Motor neuron (in vitro differentiated cells): ENCODE measurements around the gene PRDX4. TPM values are rescaled to one million over a fixed set of nuclear protein-coding genes. Genes with fewer than 3 reads are reported as not detected.

Experiments used
- ATAC-seq, 8 experiments: fragments of 200-7000 bp; cut with Tn5 transposase; replicated peaks in 6 of 8; 2 replicates each; pipeline ENCODE4 v1.8.0; 2021; ENCODE audit warnings: mild to moderate bottlenecking in 8 of 8, moderate library complexity in 8 of 8
- H3K27ac ChIP-seq, 2 donors: fragments of 250-450 bp; sonication (Bioruptor Pico); 2 replicates each; pipeline ENCODE4 v1.9.0; 2021; ENCODE audit warnings: antibody characterized with exemption in 2 of 2, mild to moderate bottlenecking in 2 of 2, moderate library complexity in 1 of 2
- H3K4me1 ChIP-seq, 2 donors: fragments of 250-450 bp; sonication (Bioruptor Pico); replicated peaks in 1 of 2; 2 replicates each; pipeline ENCODE4 v1.6.1; 2021; ENCODE audit warnings: antibody characterized with exemption in 2 of 2, mild to moderate bottlenecking in 2 of 2, moderate library complexity in 1 of 2
- H3K4me3 ChIP-seq, 5 donors: fragments of 250-450 bp; sonication (Bioruptor Pico); 2 replicates each; pipeline ENCODE4 v1.9.0; 2021; ENCODE audit warnings: antibody characterized with exemption in 5 of 5, mild to moderate bottlenecking in 5 of 5, moderate library complexity in 4 of 5
- WGBS, 10 experiments: fragments of 450-650 bp; shearing (Covaris generic); methylation state at CpG; one replicate each; pipeline ENCODE4 v1.0.0; 2022; 5-methylcytosine and 5-hydroxymethylcytosine counted together
- in situ Hi-C, 9 experiments: fragments of 400-800 bp; cut with MboI; loops; one replicate each; pipeline ENCODE4 v1.15.0; 2021; ENCODE audit warnings: low sequenced_read_pairs in 9 of 9, low pct_unique_long_range_greater_than_20kb in 2 of 9; ENCODE audit not compliant: unreplicated experiment in 9 of 9
- total RNA-seq, 8 experiments: library from RNA; unstranded; fragments of 300-600 nt; gene quantifications; 2 replicates each; pipeline versions ENCODE4 v1.2.3 to v1.2.4, GENCODE V29; 2022

The PRDX4 gene
- total RNA-seq, 8 experiments from 2014 or later, result 61.5 to 555 (median 107) TPM

DNA sequence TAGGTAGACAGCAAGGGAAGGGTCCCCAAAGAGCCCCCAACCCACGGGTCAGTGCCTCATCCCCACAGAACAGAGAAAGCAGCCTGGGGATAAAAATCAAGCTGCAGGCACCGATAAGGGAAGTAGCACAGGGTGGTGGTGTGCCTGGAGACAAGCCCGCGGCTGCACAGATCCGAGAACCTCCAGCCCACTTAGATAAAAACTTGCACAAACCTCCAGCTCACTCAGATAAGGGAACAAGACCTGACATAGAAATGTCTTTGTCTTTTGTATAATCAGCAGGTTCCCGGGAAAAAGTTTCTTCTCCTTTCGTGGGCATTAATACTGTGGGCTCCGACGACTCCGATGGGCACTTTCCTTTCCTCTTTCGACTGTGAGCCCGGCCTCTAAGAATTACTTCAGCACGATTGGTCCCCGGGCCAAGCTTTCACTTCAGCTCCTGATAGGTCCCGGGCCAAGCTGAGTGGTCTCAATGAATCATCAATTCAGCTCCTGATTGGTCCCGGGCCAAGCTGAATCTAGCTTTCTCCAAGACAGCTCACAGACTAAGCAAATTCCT, 32.4 kb downstream of the PRDX4 start:
- in situ Hi-C loops, result loop anchor here in 3 of 9 experiments (10.0 to 25.0 kb wide), 3 partner anchors 163 to 213 kb away; partner anchors contain the start of genes APOO (in 2 of the 3) and CXorf58 (in 2 of the 3)
- H3K4me3 ChIP-seq, result no peak overlapping the region
- H3K4me1 ChIP-seq, result no peaks in the 10 kb centered on the region
- 33 to 84% methylated on average over 4 to 11 of the region's 16 CpGs; no CpG with 5 or more reads in 8 of the 10 experiments for WGBS, 10 experiments
- no peak for ATAC-seq
- H3K27ac ChIP-seq, result no peak overlapping the region

DNA sequence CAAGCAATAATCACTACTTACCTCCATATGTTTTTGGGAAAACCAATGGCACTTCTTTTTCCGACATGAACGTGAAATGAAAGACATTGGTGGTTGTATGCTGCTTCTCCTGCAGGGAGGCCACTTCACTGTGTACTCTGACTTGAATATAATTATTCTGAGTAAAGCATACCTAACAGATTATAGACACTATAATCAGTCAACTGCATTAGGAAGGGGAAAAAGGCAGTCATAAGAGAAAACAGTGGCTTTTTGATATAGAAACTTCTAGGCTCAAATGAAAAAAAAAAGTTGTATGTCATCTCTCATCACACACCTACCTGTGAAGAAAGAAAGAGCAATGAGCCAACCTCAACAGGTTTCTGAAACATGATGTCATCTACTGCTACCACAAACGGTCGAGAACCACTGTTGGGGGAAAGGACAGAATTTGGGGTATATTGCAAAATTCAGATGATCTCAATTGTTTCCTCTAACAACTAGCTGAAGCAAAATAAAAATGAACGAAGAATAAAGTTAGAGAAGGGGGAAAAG, 37.4 kb downstream of the PRDX4 start:
- in situ Hi-C loops, result loop anchor here in 1 of 9 experiments (25.0 kb wide), 1 partner anchor 158 kb away; no protein-coding TSS in a partner anchor
- Histone ChIP-seq H3K27ac (no peak overlapping the region), H3K4me1 (no peaks in the 10 kb centered on the region), H3K4me3 (no peak overlapping the region)
- 76 to 100% (median 97%) methylated on average over 3 to 5 of the region's 5 CpGs; no CpG with 5 or more reads in 6 of the 10 experiments for WGBS, 10 experiments
- no peak for ATAC-seq

DNA sequence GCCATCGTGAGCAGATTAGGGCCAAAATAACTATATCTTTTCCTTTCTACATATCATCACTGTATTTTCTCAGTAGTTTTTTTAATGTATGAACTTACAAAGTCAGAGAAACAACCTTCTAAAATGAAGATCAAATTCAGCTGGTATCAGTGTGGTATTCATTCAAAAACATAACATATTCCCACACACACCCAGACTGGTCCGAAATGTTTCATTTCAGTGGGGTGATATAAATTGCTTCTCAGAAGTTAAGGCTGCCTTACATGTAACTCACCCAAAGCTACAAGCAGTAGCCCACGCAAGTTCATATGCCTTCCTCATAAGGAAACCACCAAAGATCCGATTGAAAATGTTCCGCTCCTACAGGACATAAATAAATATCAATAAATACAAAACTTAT, 37.9 kb downstream of the PRDX4 start:
- Histone ChIP-seq H3K4me3 (no peak overlapping the region), H3K27ac (no peak overlapping the region), H3K4me1 (no peaks in the 10 kb centered on the region)
- in situ Hi-C loops, result loop anchor here in 1 of 9 experiments (25.0 kb wide), 1 partner anchor 157 kb away; no protein-coding TSS in a partner anchor
- 64 to 100% (median 100%) methylated on average over 1 to 5 of the region's 5 CpGs; no CpG with 5 or more reads in 4 of the 10 experiments for WGBS, 10 experiments
- no peak for ATAC-seq

DNA sequence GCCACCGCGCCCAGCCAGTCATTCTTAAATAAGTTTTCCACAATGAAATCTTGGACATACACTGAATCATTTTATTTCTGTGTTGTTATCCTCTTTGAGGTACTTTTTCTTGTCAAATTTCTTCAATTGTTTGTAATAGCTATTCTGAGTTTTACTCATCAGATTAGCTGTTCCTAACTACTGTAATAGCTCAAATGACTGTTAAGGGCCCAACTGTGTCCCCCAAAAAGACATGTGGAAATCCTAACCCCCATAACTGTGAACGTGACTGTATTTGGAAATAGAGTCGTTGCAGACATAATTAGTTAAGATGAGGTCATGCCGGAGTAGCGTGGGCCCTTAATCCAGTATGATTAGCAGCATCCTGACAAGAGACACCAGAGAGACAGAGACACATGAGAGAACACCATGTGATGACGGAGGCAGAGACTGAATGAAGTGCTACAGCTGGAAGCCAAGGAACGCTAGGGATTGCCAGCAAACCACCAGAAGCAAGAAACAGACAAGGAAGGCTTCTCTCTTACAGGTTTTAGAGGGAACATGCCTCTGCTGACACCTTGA, 52.9 kb downstream of the PRDX4 start:
- in situ Hi-C loops, result loop anchor here in 1 of 9 experiments (25.0 kb wide), 1 partner anchor 142 kb away; no protein-coding TSS in a partner anchor
- no peak for ATAC-seq
- H3K4me3 ChIP-seq, result no peak overlapping the region
- H3K27ac ChIP-seq, result no peak overlapping the region
- no peaks in the 10 kb centered on the region for H3K4me1 ChIP-seq
- 37 to 100% (median 71%) methylated on average over 2 to 6 of the region's 8 CpGs; no CpG with 5 or more reads in 6 of the 10 experiments for WGBS, 10 experiments

DNA sequence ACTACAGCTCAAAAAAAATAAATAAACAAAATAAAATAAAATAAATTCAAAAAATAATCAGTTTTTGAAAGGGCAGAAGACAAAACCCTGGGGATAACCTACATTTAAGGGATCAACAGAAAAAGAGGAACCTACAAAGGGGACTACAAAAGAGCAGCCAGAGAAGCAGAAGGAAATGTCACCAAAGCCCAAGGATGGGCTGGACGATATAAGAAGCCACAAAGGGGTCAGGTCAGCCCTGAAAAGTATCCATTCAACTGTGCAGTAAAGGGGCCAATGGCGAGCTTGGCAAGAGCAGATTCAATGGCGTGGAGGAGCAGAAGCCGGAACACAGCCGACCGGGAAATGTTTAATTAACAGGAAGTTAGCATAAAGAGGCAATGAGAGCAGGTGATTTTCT, 58.9 kb downstream of the PRDX4 start:
- H3K4me1 ChIP-seq, result no peaks in the 10 kb centered on the region
- H3K27ac ChIP-seq, result no peak overlapping the region
- in situ Hi-C loops, result no loop called here
- no peak for ATAC-seq
- H3K4me3 ChIP-seq, result no peak overlapping the region
- WGBS, 10 experiments, result 40 to 65% (median 64%) methylated on average over 2 to 6 of the region's 6 CpGs; no CpG with 5 or more reads in 7 of the 10 experiments

DNA sequence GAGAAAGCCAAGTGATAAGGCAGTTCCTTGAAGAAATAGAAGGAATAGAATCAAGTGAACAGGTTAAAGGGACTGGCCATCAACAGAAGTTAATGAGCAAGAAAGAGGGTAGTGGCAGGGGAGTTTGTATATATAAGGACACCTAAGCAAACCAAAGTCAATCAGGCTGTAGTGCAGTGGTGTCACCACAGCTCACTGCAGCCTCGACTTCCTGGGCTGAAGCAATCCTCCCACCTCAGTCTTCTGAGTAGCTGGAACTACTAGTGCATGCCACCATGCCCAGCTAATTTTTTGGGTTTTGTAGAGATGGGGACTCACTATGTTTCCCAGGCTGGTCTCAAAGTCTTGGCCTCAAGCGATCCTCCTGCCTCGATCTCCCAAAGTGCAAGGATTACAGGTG, 59.9 kb downstream of the PRDX4 start:
- WGBS, 10 experiments, result 40 to 83% methylated on average over 1 to 2 of the region's 3 CpGs; no CpG with 5 or more reads in 8 of the 10 experiments
- H3K4me1 ChIP-seq, result no peaks in the 10 kb centered on the region
- in situ Hi-C loops, result no loop called here
- no peak overlapping the region for H3K27ac ChIP-seq
- H3K4me3 ChIP-seq, result no peak overlapping the region
- no peak for ATAC-seq

DNA sequence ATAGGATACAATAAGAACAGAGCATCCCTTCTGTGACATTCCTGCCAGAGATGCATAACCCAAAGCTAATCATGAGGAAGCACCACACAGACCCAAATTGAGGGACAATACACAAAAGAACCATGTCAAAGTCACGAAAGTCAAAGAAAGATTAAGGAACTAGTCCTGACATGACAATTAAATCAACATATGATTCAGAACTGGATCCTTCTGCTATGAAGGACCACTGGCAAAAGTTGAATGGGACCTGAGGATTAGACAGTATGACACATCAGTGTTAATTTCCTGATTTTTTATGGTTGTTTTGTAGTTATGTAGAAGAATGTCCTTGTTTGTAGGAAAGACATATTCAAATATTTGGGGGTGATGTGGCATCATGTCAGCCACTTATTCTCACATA, 61.9 kb downstream of the PRDX4 start:
- H3K4me3 ChIP-seq, result no peak overlapping the region
- in situ Hi-C loops, result no loop called here

DNA sequence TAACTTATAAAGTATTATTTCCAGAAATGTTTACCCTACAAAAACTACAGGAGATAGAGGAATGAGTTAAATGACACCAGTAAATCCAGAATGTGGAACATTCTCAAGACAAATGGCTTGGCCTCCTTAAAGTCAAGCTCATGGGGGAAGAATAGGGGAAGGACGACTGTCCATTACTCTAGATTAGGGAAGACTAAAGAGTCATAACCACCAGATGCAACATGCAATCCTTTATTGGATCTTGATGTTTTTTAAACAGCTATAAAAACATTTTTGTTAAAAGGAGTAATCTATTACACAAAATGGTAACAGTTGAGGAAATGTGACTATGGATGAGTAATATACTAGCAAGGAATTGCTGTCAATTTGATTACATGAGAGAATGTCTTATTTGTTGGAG, 64.7 kb downstream of the PRDX4 start:
- ATAC-seq, result no peak
- Histone ChIP-seq H3K4me3 (no peak overlapping the region), H3K4me1 (no peaks in the 10 kb centered on the region), H3K27ac (no peak overlapping the region)
- WGBS, 10 experiments, result 33 to 75% (median 60%) methylated on average over 1 of the region's 1 CpG; no CpG with 5 or more reads in 7 of the 10 experiments
- in situ Hi-C loops, result no loop called here

More for the DNA sequence above, 61.9 kb downstream of the PRDX4 start:
- no peak for ATAC-seq
- no peak overlapping the region for H3K27ac ChIP-seq
- no peaks in the 10 kb centered on the region for H3K4me1 ChIP-seq
- WGBS, 10 experiments, result 100% methylated on average over 1 of the region's 1 CpG; no CpG with 5 or more reads in 9 of the 10 experiments

DNA sequence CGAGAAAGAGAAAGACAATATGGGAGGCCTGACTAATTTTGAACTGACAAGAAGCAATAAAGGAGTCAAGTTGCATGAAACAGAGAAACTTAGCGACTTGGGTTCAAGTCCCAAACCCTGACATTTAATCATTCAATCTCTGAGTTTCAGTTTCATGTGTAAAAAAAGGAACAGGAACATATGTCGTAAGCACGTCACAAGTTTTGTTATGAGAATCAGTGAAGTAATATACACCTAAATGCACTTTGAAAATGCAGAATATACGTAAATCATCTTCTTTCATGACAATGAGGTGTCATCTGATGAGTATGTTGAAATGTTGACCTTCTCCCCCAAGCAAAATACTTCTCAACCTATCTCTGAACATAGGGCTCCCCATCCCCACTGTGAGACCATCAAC, 65.4 kb downstream of the PRDX4 start:
- 40 to 100% (median 88%) methylated on average over 1 to 5 of the region's 5 CpGs; no CpG with 5 or more reads in 2 of the 10 experiments for WGBS, 10 experiments
- Histone ChIP-seq H3K4me3 (no peak overlapping the region), H3K27ac (no peak overlapping the region), H3K4me1 (no peaks in the 10 kb centered on the region)
- no peak for ATAC-seq
- in situ Hi-C loops, result no loop called here

Other genes with a start within 250 kb of the PRDX4 start
- 10 to 100 TPM in 5 of 8 experiments, 1 to 10 TPM in 3; 3.7 to 38.1 (median 17.8) TPM for gene ACOT9, start 75.8 kb downstream of the PRDX4 start, total RNA-seq
- 100 to 1,000 TPM in 3 of 8 experiments, 10 to 100 TPM in 5; 13.3 to 269 (median 89.1) TPM for gene SAT1, start 115.7 kb downstream of the PRDX4 start, total RNA-seq
- gene APOO, start 240.4 kb downstream of the PRDX4 start, total RNA-seq, result 10 to 100 TPM; 26.1 to 78.8 (median 51.7) TPM
- gene CXorf58, start 240.5 kb downstream of the PRDX4 start, total RNA-seq, result under 1 TPM in 3 of 8 experiments, not detected in 5; 0.21 to 0.43 (median 0.33) TPM